ENCODE measurements around the gene NOTCH4. TPM values are rescaled to one million over a fixed set of nuclear protein-coding genes. Genes with fewer than 3 reads are reported as not detected.

Gene NOTCH4
- total and polyA plus RNA-seq, 9 of the 15 experiments (the other 6 are each of a cell fraction or from before 2014, with no cell fraction given): 0.24 to 4.3 (median 1.7) TPM

DNA sequence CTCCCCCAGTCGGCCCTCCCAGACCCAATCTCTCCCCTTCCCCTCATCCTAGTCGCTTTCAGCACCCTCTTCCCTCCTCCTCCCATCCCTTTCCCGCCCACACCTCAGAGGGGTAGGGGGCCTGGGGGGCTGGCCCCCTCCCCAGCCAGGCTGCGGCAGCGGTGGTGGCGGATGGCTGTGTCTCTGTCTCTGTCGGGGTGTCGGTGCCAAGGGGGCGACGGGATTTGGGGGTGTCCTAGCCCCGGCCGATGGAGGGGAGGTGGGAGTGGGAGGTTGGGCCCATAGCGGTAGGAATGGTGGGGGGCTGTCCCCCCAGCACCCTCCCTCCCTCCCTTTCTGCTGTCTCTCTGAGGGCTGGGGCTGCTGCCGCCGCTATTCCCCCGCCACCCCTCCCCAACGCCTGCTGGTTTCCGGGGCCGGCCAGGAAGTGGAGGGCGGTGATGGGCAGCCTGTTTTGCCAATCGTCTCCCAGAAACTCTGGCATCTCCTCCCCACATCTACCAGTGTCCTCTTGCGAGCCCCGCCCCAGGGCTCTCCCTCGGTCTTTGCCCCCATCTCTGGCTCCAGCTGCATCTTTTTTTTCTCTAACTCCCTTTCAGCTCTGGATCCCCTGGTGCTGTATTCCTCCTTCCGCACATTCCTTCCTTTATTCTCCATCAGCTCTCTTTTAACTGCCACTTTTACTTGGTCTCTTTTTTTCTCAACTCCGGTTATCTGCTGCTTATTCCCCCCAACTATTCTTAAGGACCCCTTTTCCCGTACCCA is 48.0 kb downstream of the NOTCH4 start, which contains the start of gene AGPAT1 (continued):
- TF ChIP-seq ZBTB33 (CRISPR knock-in tag; IDR thresholded peaks at IDR 0.05) (no peak), RBM17 (IDR thresholded peaks at IDR 0.05; ENCODE audit: borderline replicate concordance, low read depth, low read length) (no peak), SRSF9 (IDR thresholded peaks at IDR 0.05; ENCODE audit: borderline replicate concordance, low read depth, low read length) (no peak), ZNF324 (CRISPR knock-in tag; IDR thresholded peaks at IDR 0.05) (no peak), ZC3H11A (IDR thresholded peaks at IDR 0.05; ENCODE audit: low read depth, low read length) (no peak), ZNF124 (CRISPR knock-in tag; IDR thresholded peaks at IDR 0.05) (no peak), OTX1 (CRISPR knock-in tag; IDR thresholded peaks at IDR 0.05) (peak; percentile 86), ZHX1 (conservative IDR thresholded peaks at IDR 0.05; ENCODE audit: low read length) (no peak), ZNF311 (CRISPR knock-in tag; IDR thresholded peaks at IDR 0.05) (no peak), ZNF197 (CRISPR knock-in tag; IDR thresholded peaks at IDR 0.05; ENCODE audit: low read depth) (no peak), ZFP91 (CRISPR knock-in tag; IDR thresholded peaks at IDR 0.05) (no peak)
- TF ChIP-seq, protein P1, sequence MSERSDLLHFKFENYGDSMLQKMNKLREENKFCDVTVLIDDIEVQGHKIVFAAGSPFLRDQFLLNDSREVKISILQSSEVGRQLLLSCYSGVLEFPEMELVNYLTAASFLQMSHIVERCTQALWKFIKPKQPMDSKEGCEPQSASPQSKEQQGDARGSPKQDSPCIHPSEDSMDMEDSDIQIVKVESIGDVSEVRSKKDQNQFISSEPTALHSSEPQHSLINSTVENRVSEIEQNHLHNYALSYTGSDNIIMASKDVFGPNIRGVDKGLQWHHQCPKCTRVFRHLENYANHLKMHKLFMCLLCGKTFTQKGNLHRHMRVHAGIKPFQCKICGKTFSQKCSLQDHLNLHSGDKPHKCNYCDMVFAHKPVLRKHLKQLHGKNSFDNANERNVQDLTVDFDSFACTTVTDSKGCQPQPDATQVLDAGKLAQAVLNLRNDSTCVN (CRISPR knock-in tag; IDR thresholded peaks at IDR 0.05): 0 out of 2 replicates have a peak, but pooled peaks have one; percentile 20
- TF ChIP-seq, protein P2, sequence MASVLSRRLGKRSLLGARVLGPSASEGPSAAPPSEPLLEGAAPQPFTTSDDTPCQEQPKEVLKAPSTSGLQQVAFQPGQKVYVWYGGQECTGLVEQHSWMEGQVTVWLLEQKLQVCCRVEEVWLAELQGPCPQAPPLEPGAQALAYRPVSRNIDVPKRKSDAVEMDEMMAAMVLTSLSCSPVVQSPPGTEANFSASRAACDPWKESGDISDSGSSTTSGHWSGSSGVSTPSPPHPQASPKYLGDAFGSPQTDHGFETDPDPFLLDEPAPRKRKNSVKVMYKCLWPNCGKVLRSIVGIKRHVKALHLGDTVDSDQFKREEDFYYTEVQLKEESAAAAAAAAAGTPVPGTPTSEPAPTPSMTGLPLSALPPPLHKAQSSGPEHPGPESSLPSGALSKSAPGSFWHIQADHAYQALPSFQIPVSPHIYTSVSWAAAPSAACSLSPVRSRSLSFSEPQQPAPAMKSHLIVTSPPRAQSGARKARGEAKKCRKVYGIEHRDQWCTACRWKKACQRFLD (CRISPR knock-in tag; IDR thresholded peaks at IDR 0.05): 0 out of 2 replicates have a peak, but pooled peaks have one; percentile 9
- TF ChIP-seq, protein P3, sequence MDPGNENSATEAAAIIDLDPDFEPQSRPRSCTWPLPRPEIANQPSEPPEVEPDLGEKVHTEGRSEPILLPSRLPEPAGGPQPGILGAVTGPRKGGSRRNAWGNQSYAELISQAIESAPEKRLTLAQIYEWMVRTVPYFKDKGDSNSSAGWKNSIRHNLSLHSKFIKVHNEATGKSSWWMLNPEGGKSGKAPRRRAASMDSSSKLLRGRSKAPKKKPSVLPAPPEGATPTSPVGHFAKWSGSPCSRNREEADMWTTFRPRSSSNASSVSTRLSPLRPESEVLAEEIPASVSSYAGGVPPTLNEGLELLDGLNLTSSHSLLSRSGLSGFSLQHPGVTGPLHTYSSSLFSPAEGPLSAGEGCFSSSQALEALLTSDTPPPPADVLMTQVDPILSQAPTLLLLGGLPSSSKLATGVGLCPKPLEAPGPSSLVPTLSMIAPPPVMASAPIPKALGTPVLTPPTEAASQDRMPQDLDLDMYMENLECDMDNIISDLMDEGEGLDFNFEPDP (CRISPR knock-in tag; IDR thresholded peaks at IDR 0.05): no peak

Measured in K562 (cell line).